Mesendoderm (in vitro differentiated cells): Measurements from ENCODE around the gene TCF7L2.

Source experiments
- DNase-seq: peaks from one replicate; pipeline ENCODE4 v3.0.0; 2013
- H2AK5ac ChIP-seq: 2 replicates; pipeline ENCODE4 v1.6.1; 2013; ENCODE audit warnings: low read length, inconsistent platforms
- H2BK120ac ChIP-seq: 2 replicates; pipeline ENCODE4 v1.6.1; 2013; ENCODE audit warnings: low read depth, mild to moderate bottlenecking, low read length, moderate library complexity, mixed read lengths
- H2BK15ac ChIP-seq: replicated peaks from 2 replicates; pipeline ENCODE4 v1.6.1; 2013; ENCODE audit warnings: low read depth, mild to moderate bottlenecking, moderate library complexity
- H2BK5ac ChIP-seq: 2 replicates; pipeline ENCODE4 v1.6.1; 2013; ENCODE audit warnings: low read length, inconsistent platforms
- H3K18ac ChIP-seq: 2 replicates; pipeline ENCODE4 v1.6.1; 2013; ENCODE audit warnings: mild to moderate bottlenecking, low read length, mixed read lengths
- H3K23ac ChIP-seq: one replicate; pipeline ENCODE4 v1.6.1; 2013; ENCODE audit warnings: low read length
- H3K27ac ChIP-seq: 2 replicates; pipeline ENCODE4 v1.5.1; 2013; ENCODE audit warnings: low read depth, mild to moderate bottlenecking, inconsistent platforms, low read length, moderate library complexity
- H3K27me3 ChIP-seq: 2 replicates; pipeline ENCODE4 v1.6.1; 2013; ENCODE audit warnings: low read length, control low read depth, mild to moderate bottlenecking, inconsistent platforms; ENCODE audit not compliant: insufficient read depth, poor library complexity
- H3K36me3 ChIP-seq: 2 replicates; pipeline ENCODE4 v1.6.1; 2013; ENCODE audit warnings: low read length, inconsistent platforms; ENCODE audit not compliant: control insufficient read depth, insufficient read depth
- H3K4ac ChIP-seq: one replicate; pipeline ENCODE4 v1.6.1; 2013; ENCODE audit warnings: low read depth, mild to moderate bottlenecking, low read length, moderate library complexity
- H3K4me1 ChIP-seq: 2 replicates; pipeline ENCODE4 v1.6.1; 2013; ENCODE audit warnings: low read depth, low read length, inconsistent platforms; ENCODE audit not compliant: control insufficient read depth
- H3K4me2 ChIP-seq: 2 replicates; pipeline ENCODE4 v1.6.1; 2013; ENCODE audit warnings: low read length
- H3K4me3 ChIP-seq: 2 replicates; pipeline ENCODE4 v1.5.1; 2013; ENCODE audit warnings: mild to moderate bottlenecking, low read length
- H3K56ac ChIP-seq: one replicate; pipeline ENCODE4 v1.6.1; 2013; ENCODE audit warnings: low read length
- H3K79me1 ChIP-seq: 2 replicates; pipeline ENCODE4 v1.6.1; 2013; ENCODE audit warnings: low read length, inconsistent platforms
- H3K79me2 ChIP-seq: 2 replicates; pipeline ENCODE4 v1.6.1; 2013; ENCODE audit warnings: mild to moderate bottlenecking, low read length; ENCODE audit not compliant: control insufficient read depth, insufficient read depth
- H3K9ac ChIP-seq: 2 replicates; pipeline ENCODE4 v1.6.1; 2013; ENCODE audit warnings: low read length, inconsistent platforms
- H4K5ac ChIP-seq: one replicate; pipeline ENCODE4 v1.6.1; 2013; ENCODE audit warnings: low read length
- H4K8ac ChIP-seq: one replicate; pipeline ENCODE4 v1.6.1; 2013; ENCODE audit warnings: low read depth, mild to moderate bottlenecking, control low read depth, low read length, moderate library complexity
- WGBS: extraction: QIAGEN DNeasy Blood & Tissue Kit; methylation state at CpG from one replicate; pipeline ENCODE4 v1.1.7; 2013; ENCODE audit warnings: low lambda C conversion rate, missing lambda C conversion rate; ENCODE audit not compliant: insufficient coverage; ENCODE audit errors: extremely low coverage; 5-methylcytosine and 5-hydroxymethylcytosine counted together

Gene TCF7L2

GRCh38 chr10:113180401-113181154, 230.5 kb downstream of the TCF7L2 start:
- no peak overlapping the region for H4K8ac ChIP-seq
- no peak overlapping the region for H3K56ac ChIP-seq
- DNase-seq: peak; percentile 52
- no peaks in the 10 kb centered on the region for H3K79me2 ChIP-seq
- H3K4me3 ChIP-seq: no peak overlapping the region
- no peak overlapping the region for H2BK120ac ChIP-seq
- no peak overlapping the region for H2BK5ac ChIP-seq
- H3K27me3 ChIP-seq: no peaks in the 10 kb centered on the region
- no peaks in the 10 kb centered on the region for H3K4me1 ChIP-seq
- no peak overlapping the region for H3K9ac ChIP-seq
- no peaks in the 10 kb centered on the region for H3K36me3 ChIP-seq
- H2BK15ac ChIP-seq: no peak overlapping the region
- no peak overlapping the region for H3K23ac ChIP-seq
- H3K18ac ChIP-seq: no peak overlapping the region
- H3K27ac ChIP-seq: no peak overlapping the region
- H4K5ac ChIP-seq: no peak overlapping the region
- no CpG with 5 or more reads among the region's 10 CpGs for WGBS
- no peak overlapping the region for H2AK5ac ChIP-seq
- no peaks in the 10 kb centered on the region for H3K79me1 ChIP-seq
- H3K4me2 ChIP-seq: no peak overlapping the region
- no peak overlapping the region for H3K4ac ChIP-seq

GRCh38 chr10:113182154-113182553, 232.1 kb downstream of the TCF7L2 start:
- no peak overlapping the region for H3K4ac ChIP-seq
- H3K18ac ChIP-seq: no peak overlapping the region
- H2AK5ac ChIP-seq: no peak overlapping the region
- H2BK5ac ChIP-seq: no peak overlapping the region
- DNase-seq: no peak
- H3K9ac ChIP-seq: no peak overlapping the region
- no peaks in the 10 kb centered on the region for H3K79me2 ChIP-seq
- H4K8ac ChIP-seq: no peak overlapping the region
- H3K4me2 ChIP-seq: no peak overlapping the region
- H3K27ac ChIP-seq: no peak overlapping the region
- no peak overlapping the region for H4K5ac ChIP-seq
- no peaks in the 10 kb centered on the region for H3K79me1 ChIP-seq
- no peaks in the 10 kb centered on the region for H3K36me3 ChIP-seq
- no peak overlapping the region for H2BK120ac ChIP-seq
- no peaks in the 10 kb centered on the region for H3K27me3 ChIP-seq
- WGBS: no CpG with 5 or more reads among the region's 3 CpGs
- no peaks in the 10 kb centered on the region for H3K4me1 ChIP-seq
- H3K4me3 ChIP-seq: no peak overlapping the region
- H2BK15ac ChIP-seq: no peak overlapping the region
- H3K56ac ChIP-seq: no peak overlapping the region
- H3K23ac ChIP-seq: no peak overlapping the region

- H4K8ac ChIP-seq: no peak overlapping the region
- no peak overlapping the region for H3K4ac ChIP-seq
- no peak overlapping the region for H2BK120ac ChIP-seq
- H3K4me1 ChIP-seq: no peaks in the 10 kb centered on the region
- DNase-seq: no peak
- H3K23ac ChIP-seq: no peak overlapping the region
- H3K36me3 ChIP-seq: no peaks in the 10 kb centered on the region
- H3K9ac ChIP-seq: no peak overlapping the region
- H3K18ac ChIP-seq: no peak overlapping the region
- no peak overlapping the region for H4K5ac ChIP-seq
- H3K27me3 ChIP-seq: no peaks in the 10 kb centered on the region
- no peaks in the 10 kb centered on the region for H3K79me1 ChIP-seq
- H3K4me3 ChIP-seq: no peak overlapping the region
- H3K27ac ChIP-seq: no peak overlapping the region
- no peak overlapping the region for H3K4me2 ChIP-seq
- no peak overlapping the region for H2BK15ac ChIP-seq
- no peak overlapping the region for H3K56ac ChIP-seq
- no CpG with 5 or more reads among the region's 13 CpGs for WGBS
- H2AK5ac ChIP-seq: no peak overlapping the region
- no peak overlapping the region for H2BK5ac ChIP-seq
- H3K79me2 ChIP-seq: no peaks in the 10 kb centered on the region
Observed at GRCh38 chr10:113183573-113183972, 233.5 kb downstream of the TCF7L2 start.

GRCh38 chr10:113187063-113187777, 237.2 kb downstream of the TCF7L2 start:
- H3K79me1 ChIP-seq: no peaks in the 10 kb centered on the region
- H3K18ac ChIP-seq: no peak overlapping the region
- no peak overlapping the region for H2AK5ac ChIP-seq
- no peaks in the 10 kb centered on the region for H3K4me1 ChIP-seq
- H2BK15ac ChIP-seq: no peak overlapping the region
- H3K27me3 ChIP-seq: no peaks in the 10 kb centered on the region
- H2BK5ac ChIP-seq: no peak overlapping the region
- no peaks in the 10 kb centered on the region for H3K79me2 ChIP-seq
- H4K8ac ChIP-seq: no peak overlapping the region
- no peak overlapping the region for H4K5ac ChIP-seq
- H3K4ac ChIP-seq: no peak overlapping the region
- H3K4me2 ChIP-seq: no peak overlapping the region
- no peak overlapping the region for H3K56ac ChIP-seq
- WGBS: no CpG with 5 or more reads among the region's 10 CpGs
- H3K4me3 ChIP-seq: no peak overlapping the region
- H3K36me3 ChIP-seq: no peaks in the 10 kb centered on the region
- DNase-seq: no peak
- H3K23ac ChIP-seq: no peak overlapping the region
- H3K9ac ChIP-seq: no peak overlapping the region
- no peak overlapping the region for H2BK120ac ChIP-seq
- H3K27ac ChIP-seq: no peak overlapping the region

GRCh38 chr10:113199459-113199858, 249.4 kb downstream of the TCF7L2 start:
- Histone ChIP-seq H3K4me3 (no peak overlapping the region), H3K23ac (no peak overlapping the region), H3K4me1 (no peaks in the 10 kb centered on the region), H3K27me3 (no peaks in the 10 kb centered on the region), H2BK5ac (no peak overlapping the region), H3K56ac (no peak overlapping the region), H3K79me2 (no peaks in the 10 kb centered on the region), H4K5ac (no peak overlapping the region), H3K4me2 (no peak overlapping the region), H3K79me1 (no peaks in the 10 kb centered on the region), H2AK5ac (no peak overlapping the region), H2BK15ac (no peak overlapping the region), H4K8ac (no peak overlapping the region), H3K36me3 (no peaks in the 10 kb centered on the region), H3K18ac (no peak overlapping the region), H3K9ac (no peak overlapping the region), H3K4ac (no peak overlapping the region), H2BK120ac (no peak overlapping the region), H3K27ac (no peak overlapping the region)
- DNase-seq: no peak
- WGBS: no CpG with 5 or more reads among the region's 1 CpG
